Liver (tissue), 9 donors: ENCODE data around the gene PHC2. TPM values are rescaled to one million over a fixed set of nuclear protein-coding genes. Genes with fewer than 3 reads are reported as not detected.

ENCODE experiments used
- DNase-seq: peaks from one replicate; pipeline ENCODE4 v3.0.0-alpha.2; 2017; ENCODE audit warnings: low spot score
- H3K27ac ChIP-seq, 2 donors: one replicate each; pipeline ENCODE4 v1.7.0; 2013; ENCODE audit warnings: inconsistent platforms in 2 of 2, low read length in 2 of 2, control low read depth in 1 of 2, low read depth in 1 of 2, mild to moderate bottlenecking in 1 of 2
- H3K27me3 ChIP-seq, 4 donors: one replicate each; pipeline versions ENCODE4 v1.6.1 to v1.7.0; 2013; ENCODE audit warnings: low read length in 3 of 4, inconsistent platforms in 1 of 4, mild to moderate bottlenecking in 1 of 4, moderate library complexity in 1 of 4; ENCODE audit not compliant: control insufficient read depth in 4 of 4, insufficient read depth in 4 of 4
- H3K36me3 ChIP-seq, 4 donors: one replicate each; pipeline versions ENCODE4 v1.6.1 to v1.7.0; 2013; ENCODE audit warnings: low read length in 3 of 4, mild to moderate bottlenecking in 3 of 4, low read depth in 1 of 4, moderate library complexity in 1 of 4; ENCODE audit not compliant: control insufficient read depth in 4 of 4, insufficient read depth in 3 of 4
- H3K4me1 ChIP-seq, 4 donors: one replicate each; pipeline versions ENCODE4 v1.6.1 to v1.7.0; 2013; ENCODE audit warnings: low read length in 3 of 4, mild to moderate bottlenecking in 3 of 4, moderate library complexity in 1 of 4; ENCODE audit not compliant: control insufficient read depth in 4 of 4, insufficient read depth in 4 of 4
- H3K4me3 ChIP-seq, 3 donors: one replicate each; pipeline versions ENCODE4 v1.6.1 to v1.7.0; 2013; ENCODE audit warnings: low read length in 3 of 3, control low read depth in 1 of 3, low read depth in 1 of 3, mild to moderate bottlenecking in 1 of 3
- H3K9ac ChIP-seq, 2 donors: one replicate each; pipeline ENCODE4 v1.7.0; 2013; ENCODE audit warnings: low read length in 2 of 2, mild to moderate bottlenecking in 2 of 2, moderate library complexity in 2 of 2, control low read depth in 1 of 2, low read depth in 1 of 2
- H3K9me3 ChIP-seq, 4 donors: one replicate each; pipeline versions ENCODE4 v1.6.1 to v1.7.0; 2013; ENCODE audit warnings: low read length in 3 of 4; ENCODE audit not compliant: control insufficient read depth in 4 of 4
- CTCF ChIP-seq: fragments of 150-350 bp; IDR thresholded peaks from 2 replicates; pipeline ENCODE4 v1.5.1; 2017; ENCODE audit warnings: improper control_type of control experiment, low read depth, low read length; ENCODE audit not compliant: missing input control
- EGR1 ChIP-seq, 2 donors: IDR thresholded peaks; 2 replicates each; pipeline ENCODE4 v1.6.1; 2016 to 2018; ENCODE audit warnings: antibody characterized with exemption in 2 of 2, low read depth in 2 of 2
- HNF4A ChIP-seq, 2 donors: conservative IDR thresholded peaks; 2 replicates each; pipeline ENCODE4 v1.6.1; 2016; ENCODE audit warnings: antibody characterized with exemption in 2 of 2, mild to moderate bottlenecking in 2 of 2
- HNF4G ChIP-seq: IDR thresholded peaks from 2 replicates; pipeline ENCODE4 v1.6.1; 2016; ENCODE audit warnings: antibody characterized with exemption
- JUND ChIP-seq, 2 donors: IDR thresholded peaks; 2 replicates each; pipeline ENCODE4 v1.6.1; 2016; ENCODE audit warnings: antibody characterized with exemption in 2 of 2
- MAX ChIP-seq: IDR thresholded peaks from 2 replicates; pipeline ENCODE4 v1.6.1; 2016; ENCODE audit warnings: antibody characterized with exemption
- RAD21 ChIP-seq, 2 donors: IDR thresholded peaks; 2 replicates each; pipeline ENCODE4 v1.6.1; 2016; ENCODE audit warnings: antibody characterized with exemption in 2 of 2, mild to moderate bottlenecking in 2 of 2
- RXRA ChIP-seq, 2 donors: IDR thresholded peaks; 2 replicates each; pipeline ENCODE4 v1.6.1; 2017 to 2018; ENCODE audit warnings: antibody characterized with exemption in 2 of 2, mild to moderate bottlenecking in 1 of 2
- SP1 ChIP-seq: IDR thresholded peaks from 2 replicates; pipeline ENCODE4 v1.6.1; 2018; ENCODE audit warnings: antibody characterized with exemption, mild to moderate bottlenecking
- ZBTB33 ChIP-seq: IDR thresholded peaks from 2 replicates; pipeline ENCODE4 v1.6.1; 2016; ENCODE audit warnings: antibody characterized with exemption
- WGBS: extraction: QIAGEN DNeasy Blood & Tissue Kit; methylation state at CpG from one replicate; pipeline ENCODE4 v1.1.7; 2013; 5-methylcytosine and 5-hydroxymethylcytosine counted together
- polyA plus RNA-seq, 2 donors: library from polyadenylated mRNA; stranded (reverse) in 1 of 2; unstranded in 1 of 2; fragments of 200-250 nt in 1 of 2; fragments of >200 nt in 1 of 2; fragmentation: Nextera tagmentation in 1 of 2; extraction: Ambion mirVana in 1 of 2; gene quantifications; one replicate each; pipeline versions ENCODE4 v1.2.1 to v1.2.3, GENCODE V29; 2013 to 2015
- total RNA-seq, 2 donors: library from RNA; depleted of rRNA; stranded (reverse); fragments of >200 nt; gene quantifications; one replicate each; pipeline ENCODE4 v1.2.3, GENCODE V29; 2014
- TF ChIP-seq, protein P1 (sequence below): IDR thresholded peaks from 2 replicates; pipeline ENCODE4 v1.6.1; 2016; ENCODE audit warnings: antibody characterized with exemption, mild to moderate bottlenecking
- donor health status: healthy.
- donor health status: healthy.
- donor health status: healthy.
- donor health status: healthy.
- donor health status: healthy.

The PHC2 gene, protein sequence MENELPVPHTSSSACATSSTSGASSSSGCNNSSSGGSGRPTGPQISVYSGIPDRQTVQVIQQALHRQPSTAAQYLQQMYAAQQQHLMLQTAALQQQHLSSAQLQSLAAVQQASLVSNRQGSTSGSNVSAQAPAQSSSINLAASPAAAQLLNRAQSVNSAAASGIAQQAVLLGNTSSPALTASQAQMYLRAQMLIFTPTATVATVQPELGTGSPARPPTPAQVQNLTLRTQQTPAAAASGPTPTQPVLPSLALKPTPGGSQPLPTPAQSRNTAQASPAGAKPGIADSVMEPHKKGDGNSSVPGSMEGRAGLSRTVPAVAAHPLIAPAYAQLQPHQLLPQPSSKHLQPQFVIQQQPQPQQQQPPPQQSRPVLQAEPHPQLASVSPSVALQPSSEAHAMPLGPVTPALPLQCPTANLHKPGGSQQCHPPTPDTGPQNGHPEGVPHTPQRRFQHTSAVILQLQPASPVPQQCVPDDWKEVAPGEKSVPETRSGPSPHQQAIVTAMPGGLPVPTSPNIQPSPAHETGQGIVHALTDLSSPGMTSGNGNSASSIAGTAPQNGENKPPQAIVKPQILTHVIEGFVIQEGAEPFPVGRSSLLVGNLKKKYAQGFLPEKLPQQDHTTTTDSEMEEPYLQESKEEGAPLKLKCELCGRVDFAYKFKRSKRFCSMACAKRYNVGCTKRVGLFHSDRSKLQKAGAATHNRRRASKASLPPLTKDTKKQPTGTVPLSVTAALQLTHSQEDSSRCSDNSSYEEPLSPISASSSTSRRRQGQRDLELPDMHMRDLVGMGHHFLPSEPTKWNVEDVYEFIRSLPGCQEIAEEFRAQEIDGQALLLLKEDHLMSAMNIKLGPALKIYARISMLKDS
- 10 to 100 TPM; 27.0 to 67.8 TPM for total RNA-seq
- 10 to 100 TPM; 19.1 to 62.3 TPM for polyA plus RNA-seq

DNA sequence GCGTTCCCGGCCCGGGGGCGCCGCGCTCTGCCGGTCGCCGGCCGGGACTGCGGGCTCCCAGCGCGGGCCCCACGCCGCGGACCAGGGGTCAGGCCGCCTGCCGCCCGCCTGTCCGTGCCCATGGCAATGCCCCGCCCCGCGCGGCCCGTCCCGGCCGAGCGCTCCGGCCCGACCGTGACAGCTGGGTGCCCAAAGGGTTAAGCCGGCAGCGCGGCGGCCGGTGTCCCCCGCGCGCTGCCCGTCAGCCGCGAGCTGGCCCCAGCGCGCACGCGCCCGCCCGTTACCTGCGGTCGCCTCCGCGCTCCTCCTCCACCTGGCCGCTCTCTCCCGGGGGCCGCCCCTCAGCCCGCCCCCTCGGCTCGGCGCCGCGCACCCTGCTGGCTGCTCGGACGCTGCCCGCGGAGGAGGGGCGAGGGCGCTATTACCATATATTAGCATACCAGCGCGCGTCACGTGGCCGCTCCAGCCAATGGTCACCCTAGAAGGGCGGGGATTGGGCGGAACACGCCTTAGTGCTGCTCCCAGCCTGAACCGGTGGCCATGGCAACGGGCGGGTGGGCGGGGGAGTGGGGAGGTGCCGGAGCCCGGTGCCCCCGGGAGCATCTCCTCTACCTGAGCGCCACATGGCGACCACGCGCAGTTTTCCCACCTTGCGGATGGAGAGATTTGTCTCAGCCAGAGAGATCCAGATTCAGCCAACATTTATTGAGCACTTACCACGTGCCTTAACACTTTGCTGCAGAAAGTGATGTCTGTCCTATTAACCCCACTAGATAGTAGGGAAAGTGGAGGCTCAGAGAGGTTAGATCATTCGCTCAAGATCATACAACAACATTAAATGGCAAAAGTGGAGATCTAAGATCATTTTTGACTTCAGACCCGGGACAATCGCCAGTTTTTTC lies at the start of gene PHC2:
TSS of gene PHC2 (minus strand) at position 404 of the 902 bp plus-strand sequence. CDS start 55,556 bp downstream, outside the sequence.
- H3K36me3 ChIP-seq = no peaks in the 10 kb centered on the region
- TF ChIP-seq CTCF (peak; percentile 38), EGR1 (IDR thresholded peaks at IDR 0.05; ENCODE audit: low read depth in 2 of 2) (no peak), SP1 (peak; percentile 50)
- peaks cover 0 to 15% (median 6%) of the 10 kb centered on the region in 4 donors for H3K4me1 ChIP-seq
- peak within 1 kb of the TSS; percentile 73 to 89 (median 75) for H3K4me3 ChIP-seq
- peak within 1 kb of the TSS; percentile 7 to 15 for H3K27ac ChIP-seq
- H3K27me3 ChIP-seq = no peaks in the 10 kb centered on the region
- DNase-seq = peak; percentile 88
- H3K9ac ChIP-seq = peak within 1 kb of the TSS in 1 of 2 donors; percentile 10
- no peaks in the 10 kb centered on the region for H3K9me3 ChIP-seq
- 2% methylated on average over 91 of the region's 91 CpGs for WGBS

DNA sequence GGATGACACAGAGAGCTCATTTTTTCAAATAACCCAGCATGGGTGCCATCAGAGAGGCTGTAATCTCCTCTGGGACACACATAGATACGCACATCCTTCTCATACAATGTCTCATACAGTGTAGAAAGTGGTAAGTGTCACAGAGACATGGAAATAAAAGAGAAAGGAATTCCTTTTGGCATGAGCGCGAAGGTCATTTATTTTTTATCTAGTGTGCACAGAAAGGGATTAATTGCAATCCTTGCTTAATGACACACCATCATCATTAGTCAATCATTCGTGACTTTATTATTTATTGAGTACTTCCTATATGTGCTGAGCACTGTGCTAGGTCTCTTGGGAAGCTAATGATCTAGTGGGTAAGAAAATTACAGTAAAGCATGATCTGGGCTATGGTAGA lies 46.6 kb upstream of the PHC2 start:
- Histone ChIP-seq H3K27ac (no peak overlapping the region), H3K36me3 (peaks cover 0 to 8% (median 0%) of the 10 kb centered on the region in 4 donors), H3K4me3 (no peak overlapping the region), H3K9me3 (no peaks in the 10 kb centered on the region), H3K4me1 (peaks cover 0 to 8% (median 2%) of the 10 kb centered on the region in 4 donors), H3K9ac (no peak overlapping the region), H3K27me3 (no peaks in the 10 kb centered on the region)
- TF ChIP-seq HNF4G = no peak
- TF ChIP-seq EGR1 (IDR thresholded peaks at IDR 0.05; ENCODE audit: low read depth in 2 of 2) = no peak
- no peak for TF ChIP-seq JUND (IDR thresholded peaks at IDR 0.05)
- TF ChIP-seq RAD21 (IDR thresholded peaks at IDR 0.05) = no peak
- DNase-seq = no peak
- 73% methylated on average over 4 of the region's 4 CpGs for WGBS

- no peaks in the 10 kb centered on the region for H3K9me3 ChIP-seq
- no peaks in the 10 kb centered on the region for H3K27me3 ChIP-seq
- H3K36me3 ChIP-seq = no peaks in the 10 kb centered on the region
- no peak overlapping the region for H3K9ac ChIP-seq
- H3K4me1 ChIP-seq = peaks cover 0 to 17% (median 7%) of the 10 kb centered on the region in 4 donors
- no peak for DNase-seq
- H3K4me3 ChIP-seq = no peak overlapping the region
- no peak overlapping the region for H3K27ac ChIP-seq
- TF ChIP-seq RAD21 (IDR thresholded peaks at IDR 0.05) (no peak), RXRA (IDR thresholded peaks at IDR 0.05) (no peak), MAX (no peak), ZBTB33 (no peak), CTCF (no peak), JUND (IDR thresholded peaks at IDR 0.05) (no peak), HNF4A (conservative IDR thresholded peaks at IDR 0.05) (no peak)
- TF ChIP-seq, protein P1, sequence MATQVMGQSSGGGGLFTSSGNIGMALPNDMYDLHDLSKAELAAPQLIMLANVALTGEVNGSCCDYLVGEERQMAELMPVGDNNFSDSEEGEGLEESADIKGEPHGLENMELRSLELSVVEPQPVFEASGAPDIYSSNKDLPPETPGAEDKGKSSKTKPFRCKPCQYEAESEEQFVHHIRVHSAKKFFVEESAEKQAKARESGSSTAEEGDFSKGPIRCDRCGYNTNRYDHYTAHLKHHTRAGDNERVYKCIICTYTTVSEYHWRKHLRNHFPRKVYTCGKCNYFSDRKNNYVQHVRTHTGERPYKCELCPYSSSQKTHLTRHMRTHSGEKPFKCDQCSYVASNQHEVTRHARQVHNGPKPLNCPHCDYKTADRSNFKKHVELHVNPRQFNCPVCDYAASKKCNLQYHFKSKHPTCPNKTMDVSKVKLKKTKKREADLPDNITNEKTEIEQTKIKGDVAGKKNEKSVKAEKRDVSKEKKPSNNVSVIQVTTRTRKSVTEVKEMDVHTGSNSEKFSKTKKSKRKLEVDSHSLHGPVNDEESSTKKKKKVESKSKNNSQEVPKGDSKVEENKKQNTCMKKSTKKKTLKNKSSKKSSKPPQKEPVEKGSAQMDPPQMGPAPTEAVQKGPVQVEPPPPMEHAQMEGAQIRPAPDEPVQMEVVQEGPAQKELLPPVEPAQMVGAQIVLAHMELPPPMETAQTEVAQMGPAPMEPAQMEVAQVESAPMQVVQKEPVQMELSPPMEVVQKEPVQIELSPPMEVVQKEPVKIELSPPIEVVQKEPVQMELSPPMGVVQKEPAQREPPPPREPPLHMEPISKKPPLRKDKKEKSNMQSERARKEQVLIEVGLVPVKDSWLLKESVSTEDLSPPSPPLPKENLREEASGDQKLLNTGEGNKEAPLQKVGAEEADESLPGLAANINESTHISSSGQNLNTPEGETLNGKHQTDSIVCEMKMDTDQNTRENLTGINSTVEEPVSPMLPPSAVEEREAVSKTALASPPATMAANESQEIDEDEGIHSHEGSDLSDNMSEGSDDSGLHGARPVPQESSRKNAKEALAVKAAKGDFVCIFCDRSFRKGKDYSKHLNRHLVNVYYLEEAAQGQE = no peak
Observed at GRCh38 chr1:33473900-33474299, 43.0 kb upstream of the PHC2 start.
